Activated CD4-positive, alpha-beta memory T cell treated with anti-CD3 and anti-CD28 coated beads, Interleukin-2, amount 10 ng/mL, durations not matched to agents 7 days and 5 days (primary cell): ENCODE results near the gene KRTAP4-1. TPM values are rescaled to one million over a fixed set of nuclear protein-coding genes. Genes with fewer than 3 reads are reported as not detected.
"Not testable (repeated sequence)": the region's sequence is repeated elsewhere in the genome, so short reads cannot be mapped to it uniquely, and the experiment has no call there.

Experiments
- CTCF ChIA-PET: fragments of 350-600 bp; sonication (Branson Sonifier 250); formaldehyde crosslinking; loops from one replicate; lab custom pipeline; 2021; ENCODE audit warnings: antibody characterized with exemption, inconsistent platforms; lab: Charles Lee
- POLR2A ChIA-PET: fragments of 350-600 bp; sonication (Branson Sonifier 250); formaldehyde crosslinking; loops from one replicate; lab custom pipeline; 2021; ENCODE audit warnings: antibody characterized with exemption; lab: Charles Lee
- DNase-seq: peaks from one replicate; pipeline ENCODE4 v3.0.0-alpha.2; 2020
- H3K27ac Mint-ChIP-seq: one replicate; pipeline ENCODE4 v1.8.0; 2021; ENCODE audit warnings: mild to moderate bottlenecking, mixed read lengths
- H3K27me3 Mint-ChIP-seq: one replicate; pipeline ENCODE4 v1.8.0; 2021; ENCODE audit warnings: mixed read lengths
- H3K36me3 Mint-ChIP-seq: one replicate; pipeline ENCODE4 v1.8.0; 2021; ENCODE audit warnings: low read depth, mixed read lengths
- H3K4me1 Mint-ChIP-seq: one replicate; pipeline ENCODE4 v1.8.0; 2021; ENCODE audit warnings: mixed read lengths
- H3K4me3 Mint-ChIP-seq: one replicate; pipeline ENCODE4 v1.8.0; 2021; ENCODE audit warnings: mild to moderate bottlenecking, mixed read lengths
- H3K9me3 Mint-ChIP-seq: one replicate; pipeline ENCODE4 v1.8.0; 2021; ENCODE audit warnings: mixed read lengths
- total RNA-seq, 2 experiments: library from RNA; stranded (reverse); gene quantifications; one replicate each; pipeline ENCODE4 v1.2.3, GENCODE V29; 2021

The KRTAP4-1 gene
- total RNA-seq, 2 experiments from 2014 or later: not detected

- H3K9me3 Mint-ChIP-seq: no peaks in the 10 kb centered on the region
- POLR2A ChIA-PET: no interaction called here
- no peak for DNase-seq
- no peaks in the 10 kb centered on the region for H3K36me3 Mint-ChIP-seq
- no peak overlapping the region for H3K27ac Mint-ChIP-seq
- H3K4me3 Mint-ChIP-seq: no peak overlapping the region
- H3K4me1 Mint-ChIP-seq: no peaks in the 10 kb centered on the region
- CTCF ChIA-PET: no interaction called here
- peaks cover 9% of the 10 kb centered on the region for H3K27me3 Mint-ChIP-seq
These were observed 5.6 kb upstream of the KRTAP4-1 start for GRCh38 chr17:41190328-41190727.

GRCh38 chr17:41189837-41190318 lies 5.2 kb upstream of the KRTAP4-1 start, which contains the start of gene KRTAP9-1:
KRTAP9-1 (plus strand) TSS chr17:41189887; CDS start chr17:41189887, 0 bp downstream.
- H3K27me3 Mint-ChIP-seq, H3K9me3 Mint-ChIP-seq, POLR2A ChIA-PET, H3K36me3 Mint-ChIP-seq, CTCF ChIA-PET, H3K4me3 Mint-ChIP-seq, H3K4me1 Mint-ChIP-seq, DNase-seq, H3K27ac Mint-ChIP-seq: not testable (repeated sequence)

GRCh38 chr17:41186872-41187271 lies 2.2 kb upstream of the KRTAP4-1 start:
- CTCF ChIA-PET: no interaction called here
- Mint-ChIP-seq H3K4me3 (no peak overlapping the region), H3K4me1 (no peaks in the 10 kb centered on the region), H3K9me3 (no peaks in the 10 kb centered on the region), H3K36me3 (no peaks in the 10 kb centered on the region), H3K27me3 (peaks cover 6% of the 10 kb centered on the region), H3K27ac (no peak overlapping the region)
- POLR2A ChIA-PET: no interaction called here
- DNase-seq: no peak

GRCh38 chr17:41185001-41185400 lies 290 bp upstream of the KRTAP4-1 start:
- ChIA-PET CTCF (no interaction called here), POLR2A (no interaction called here)
- DNase-seq: no peak
- Mint-ChIP-seq H3K9me3 (no peaks in the 10 kb centered on the region), H3K4me3 (no peak overlapping the region), H3K4me1 (no peaks in the 10 kb centered on the region), H3K27me3 (no peaks in the 10 kb centered on the region), H3K36me3 (no peaks in the 10 kb centered on the region), H3K27ac (no peak overlapping the region)

GRCh38 chr17:41178843-41179616 lies 5.7 kb downstream of the KRTAP4-1 start:
- H3K4me1 Mint-ChIP-seq: no peaks in the 10 kb centered on the region
- no peak overlapping the region for H3K4me3 Mint-ChIP-seq
- H3K9me3 Mint-ChIP-seq: no peaks in the 10 kb centered on the region
- peaks cover 3% of the 10 kb centered on the region for H3K27me3 Mint-ChIP-seq
- no peaks in the 10 kb centered on the region for H3K36me3 Mint-ChIP-seq
- ChIA-PET CTCF (no interaction called here), POLR2A (interaction anchor here (0.8 kb wide), 1 partner anchor 9 kb away, joined by 3 read pairs; no protein-coding TSS in a partner anchor)
- DNase-seq: no peak
- no peak overlapping the region for H3K27ac Mint-ChIP-seq

GRCh38 chr17:41178341-41178740 lies 6.4 kb downstream of the KRTAP4-1 start:
- POLR2A ChIA-PET: interaction anchor here (0.8 kb wide), 1 partner anchor 9 kb away, joined by 3 read pairs; no protein-coding TSS in a partner anchor
- no peak overlapping the region for H3K27ac Mint-ChIP-seq
- no peaks in the 10 kb centered on the region for H3K36me3 Mint-ChIP-seq
- H3K4me1 Mint-ChIP-seq: no peaks in the 10 kb centered on the region
- H3K27me3 Mint-ChIP-seq: peaks cover 3% of the 10 kb centered on the region
- H3K4me3 Mint-ChIP-seq: no peak overlapping the region
- CTCF ChIA-PET: no interaction called here
- H3K9me3 Mint-ChIP-seq: no peaks in the 10 kb centered on the region
- no peak for DNase-seq

- Mint-ChIP-seq H3K4me3 (no peak within 1 kb of the TSS), H3K9me3 (no peaks in the 10 kb centered on the region)
These were observed 6.9 kb downstream of the KRTAP4-1 start, which contains the start of gene KRTAP4-2 for GRCh38 chr17:41177727-41178271. KRTAP4-2 (minus strand) TSS chr17:41178221; CDS start chr17:41178164, 57 bp downstream.

GRCh38 chr17:41176744-41177387 lies 7.8 kb downstream of the KRTAP4-1 start:
- Mint-ChIP-seq H3K27ac (no peak overlapping the region), H3K9me3 (no peaks in the 10 kb centered on the region), H3K4me1 (no peaks in the 10 kb centered on the region), H3K27me3 (peaks cover 5% of the 10 kb centered on the region), H3K4me3 (no peak overlapping the region), H3K36me3 (no peaks in the 10 kb centered on the region)
- no peak for DNase-seq
- ChIA-PET CTCF (no interaction called here), POLR2A (no interaction called here)

More at GRCh38 chr17:41177727-41178271, 6.9 kb downstream of the KRTAP4-1 start, which contains the start of gene KRTAP4-2:
- Mint-ChIP-seq H3K36me3 (no peaks in the 10 kb centered on the region), H3K27ac (no peak within 1 kb of the TSS), H3K4me1 (no peaks in the 10 kb centered on the region), H3K27me3 (peaks cover 3% of the 10 kb centered on the region)
- no peak for DNase-seq
- ChIA-PET POLR2A (no interaction called here), CTCF (no interaction called here)

- H3K36me3 Mint-ChIP-seq: no peaks in the 10 kb centered on the region
- no peak for DNase-seq
- H3K27ac Mint-ChIP-seq: no peak overlapping the region
- H3K4me3 Mint-ChIP-seq: no peak overlapping the region
- peaks cover 2% of the 10 kb centered on the region for H3K27me3 Mint-ChIP-seq
- ChIA-PET POLR2A (no interaction called here), CTCF (no interaction called here)
- no peaks in the 10 kb centered on the region for H3K9me3 Mint-ChIP-seq
- H3K4me1 Mint-ChIP-seq: no peaks in the 10 kb centered on the region
These were observed 12.8 kb downstream of the KRTAP4-1 start for GRCh38 chr17:41171886-41172285.

- no peaks in the 10 kb centered on the region for H3K9me3 Mint-ChIP-seq
- no peak within 1 kb of the TSS for H3K4me3 Mint-ChIP-seq
- H3K36me3 Mint-ChIP-seq: no peaks in the 10 kb centered on the region
- no peaks in the 10 kb centered on the region for H3K4me1 Mint-ChIP-seq
- H3K27me3 Mint-ChIP-seq: peaks cover 2% of the 10 kb centered on the region
- H3K27ac Mint-ChIP-seq: no peak within 1 kb of the TSS
- DNase-seq: no peak
- POLR2A ChIA-PET: no interaction called here
- CTCF ChIA-PET: no interaction called here
These were observed 16.6 kb downstream of the KRTAP4-1 start, which contains the start of gene KRTAP4-3 for GRCh38 chr17:41168121-41168520. KRTAP4-3 (minus strand) TSS chr17:41168221; CDS start chr17:41168172, 49 bp downstream.

- POLR2A ChIA-PET: no interaction called here
- H3K4me3 Mint-ChIP-seq: no peak overlapping the region
- CTCF ChIA-PET: no interaction called here
- no peaks in the 10 kb centered on the region for H3K4me1 Mint-ChIP-seq
- peaks cover 2% of the 10 kb centered on the region for H3K27me3 Mint-ChIP-seq
- H3K9me3 Mint-ChIP-seq: no peaks in the 10 kb centered on the region
- no peaks in the 10 kb centered on the region for H3K36me3 Mint-ChIP-seq
- H3K27ac Mint-ChIP-seq: no peak overlapping the region
- no peak for DNase-seq
These were observed 17.1 kb downstream of the KRTAP4-1 start for GRCh38 chr17:41167561-41167960.

GRCh38 chr17:41163828-41164227 lies 20.9 kb downstream of the KRTAP4-1 start:
- no peaks in the 10 kb centered on the region for H3K4me1 Mint-ChIP-seq

GRCh38 chr17:41160648-41161047 lies 24.1 kb downstream of the KRTAP4-1 start, which contains the start of gene KRTAP4-4:
KRTAP4-4 (minus strand) TSS chr17:41160748; CDS start chr17:41160691, 57 bp downstream.
- DNase-seq: no peak
- Mint-ChIP-seq H3K27me3 (peaks cover 7% of the 10 kb centered on the region), H3K36me3 (no peaks in the 10 kb centered on the region), H3K4me3 (no peak within 1 kb of the TSS), H3K4me1 (no peaks in the 10 kb centered on the region), H3K9me3 (no peaks in the 10 kb centered on the region), H3K27ac (no peak within 1 kb of the TSS)
- ChIA-PET CTCF (no interaction called here), POLR2A (no interaction called here)

More at GRCh38 chr17:41163828-41164227, 20.9 kb downstream of the KRTAP4-1 start:
- DNase-seq: no peak
- ChIA-PET CTCF (no interaction called here), POLR2A (no interaction called here)
- no peaks in the 10 kb centered on the region for H3K9me3 Mint-ChIP-seq
- no peak overlapping the region for H3K27ac Mint-ChIP-seq
- no peaks in the 10 kb centered on the region for H3K27me3 Mint-ChIP-seq
- no peak overlapping the region for H3K4me3 Mint-ChIP-seq
- H3K36me3 Mint-ChIP-seq: no peaks in the 10 kb centered on the region
